Endothelial cell of umbilical vein (primary cell): Measurements from ENCODE around the gene BCO1. TPM values are rescaled to one million over a fixed set of nuclear protein-coding genes. Genes with fewer than 3 reads are reported as not detected.

ENCODE experiments used
- BruUV-seq: library from RNA; stranded (reverse); fragments of 400-500 nt; replicated peaks from 2 replicates; lab custom pipeline; 2021; lab: Mats Ljungman, UMichigan
- CTCF ChIA-PET: fragments of 300-600, 350-600 bp; sonication (Branson Sonifier 250); formaldehyde crosslinking; loops from one replicate; lab custom pipeline; 2021; ENCODE audit warnings: antibody characterized with exemption, inconsistent platforms; lab: Charles Lee
- POLR2A ChIA-PET: fragments of 300-600, 350-600 bp; sonication (Branson Sonifier 250); formaldehyde crosslinking; loops from one replicate; lab custom pipeline; 2021; ENCODE audit warnings: antibody characterized with exemption, inconsistent platforms; lab: Charles Lee
- DNase-seq: peaks from one replicate; pipeline ENCODE4 v3.0.0-alpha.2; 2011; ENCODE audit warnings: low read depth, low spot score
- FAIRE-seq: peaks from 2 replicates; lab custom pipeline; 2011; peaks lifted over from hg19 to GRCh38; lab: Jason Lieb, UNC
- H2AFZ ChIP-seq: 2 replicates; pipeline ENCODE4 v1.6.0; 2012; ENCODE audit warnings: low read depth, low read length, control low read depth, inconsistent platforms
- H3K27ac ChIP-seq: 2 replicates; pipeline ENCODE4 v1.5.1; 2011; ENCODE audit warnings: low read depth, mild to moderate bottlenecking, control low read depth, low read length, moderate library complexity; ENCODE audit not compliant: insufficient read depth
- H3K27me3 ChIP-seq, 2 experiments: 2 replicates each; pipeline versions ENCODE4 v1.6.0 to v1.6.1; 2011; ENCODE audit warnings: low read length in 2 of 2, mixed read lengths in 1 of 2; ENCODE audit not compliant: control insufficient read depth in 2 of 2, insufficient read depth in 2 of 2
- H3K36me3 ChIP-seq, 2 experiments: 2 replicates in 1 of 2; 3 replicates in 1 of 2; pipeline ENCODE4 v1.5.1; 2011; ENCODE audit warnings: low read length in 2 of 2, mild to moderate bottlenecking in 1 of 2, moderate library complexity in 1 of 2; ENCODE audit not compliant: control insufficient read depth in 2 of 2, insufficient read depth in 2 of 2; ENCODE audit errors: extremely low read depth in 1 of 2
- H3K4me1 ChIP-seq: 3 replicates; pipeline ENCODE4 v1.5.1; 2011; ENCODE audit warnings: mild to moderate bottlenecking, low read length; ENCODE audit not compliant: control insufficient read depth, insufficient read depth; ENCODE audit errors: extremely low read depth
- H3K4me2 ChIP-seq: 2 replicates; pipeline ENCODE4 v1.6.1; 2011; ENCODE audit warnings: low read length, control low read depth, mixed read lengths; ENCODE audit not compliant: insufficient read depth
- H3K4me3 ChIP-seq, 3 experiments: fragments of 200-600 bp in 1 of 3; sonication (generic), shearing (Covaris generic) in 1 of 3; replicated peaks in 1 of 3; 2 replicates each; pipeline ENCODE4 v1.5.1; 2011 to 2016; ENCODE audit warnings: control low read depth in 3 of 3, low read length in 3 of 3, mild to moderate bottlenecking in 2 of 3, inconsistent platforms in 1 of 3, low read depth in 1 of 3, moderate library complexity in 1 of 3; ENCODE audit not compliant: insufficient read depth in 1 of 3
- H3K79me2 ChIP-seq: 2 replicates; pipeline ENCODE4 v1.6.0; 2012; ENCODE audit warnings: low read length, inconsistent platforms; ENCODE audit not compliant: control insufficient read depth, insufficient read depth
- H3K9ac ChIP-seq: replicated peaks from 2 replicates; pipeline ENCODE3; 2011; ENCODE audit warnings: low read length, control low read depth; ENCODE audit not compliant: insufficient read depth; ENCODE audit errors: extremely low read depth
- H3K9me1 ChIP-seq: replicated peaks from 3 replicates; pipeline ENCODE4 v1.6.0; 2011; ENCODE audit warnings: mild to moderate bottlenecking, low read length; ENCODE audit not compliant: control insufficient read depth, insufficient read depth; ENCODE audit errors: extremely low read depth
- H3K9me3 ChIP-seq: replicated peaks from 2 replicates; pipeline ENCODE4 v1.5.1; 2012; ENCODE audit warnings: low read length, inconsistent platforms; ENCODE audit not compliant: control insufficient read depth, insufficient read depth
- H4K20me1 ChIP-seq: replicated peaks from 2 replicates; pipeline ENCODE3; 2011; ENCODE audit warnings: mild to moderate bottlenecking, low read length; ENCODE audit not compliant: control insufficient read depth, insufficient read depth; ENCODE audit errors: extremely low read depth
- EZH2 ChIP-seq: IDR thresholded peaks from 2 replicates; pipeline ENCODE4 v1.6.1; 2012; ENCODE audit warnings: borderline replicate concordance, low read depth, mild to moderate bottlenecking, moderate library complexity, low read length, inconsistent platforms; ENCODE audit not compliant: severe bottlenecking
- FOS ChIP-seq: IDR thresholded peaks from 2 replicates; pipeline ENCODE4 v1.6.1; 2011; ENCODE audit warnings: mild to moderate bottlenecking, low read length, moderate library complexity, borderline replicate concordance; ENCODE audit not compliant: insufficient read depth
- GATA2 ChIP-seq: IDR thresholded peaks from 2 replicates; pipeline ENCODE4 v1.7.0; 2011; ENCODE audit warnings: low read depth, mild to moderate bottlenecking, moderate library complexity, mixed read lengths, low read length; ENCODE audit not compliant: insufficient read length, insufficient read depth
- JUN ChIP-seq: IDR thresholded peaks from 2 replicates; pipeline ENCODE4 v1.6.1; 2011; ENCODE audit warnings: borderline replicate concordance, low read depth; ENCODE audit not compliant: insufficient read length, insufficient read depth
- MYC ChIP-seq: IDR thresholded peaks from one replicate; pipeline ENCODE4 v1.6.1; 2011; ENCODE audit warnings: mild to moderate bottlenecking, low read depth, low read length
- POLR2A ChIP-seq: IDR thresholded peaks from 2 replicates; pipeline ENCODE4 v1.6.1; 2012; ENCODE audit warnings: low read depth, mild to moderate bottlenecking, control low read depth, low read length
- POLR2AphosphoS5 ChIP-seq: IDR thresholded peaks from 2 replicates; pipeline ENCODE4 v1.6.1; 2012; ENCODE audit warnings: low read depth, mild to moderate bottlenecking, control low read depth, low read length, moderate library complexity; ENCODE audit not compliant: insufficient read depth
- dilution Hi-C: fragments of 300-500 bp; cut with MboI; formaldehyde crosslinking; loops from one replicate; pipeline ENCODE4 v1.15.0; 2019; ENCODE audit warnings: low sequenced_read_pairs; ENCODE audit not compliant: extremely low pct_ligation_motif_present
- intact Hi-C: fragments of 100-400 bp; cut with micrococcal nuclease; formaldehyde crosslinking; loops from one replicate; pipeline ENCODE4 v1.10.0; 2022
- polyA plus RNA-seq, 4 experiments: library from polyadenylated mRNA; depleted of rRNA in 3 of 4; stranded (reverse) in 3 of 4; unstranded in 1 of 4; fragments of >200 nt; gene quantifications; 2 replicates each; pipeline versions ENCODE4 v1.2.1 to v1.2.3, GENCODE V29; 2011 to 2012; ENCODE audit warnings: missing spikeins in 1 of 4
- total RNA-seq: library from RNA; stranded (reverse); gene quantifications from 2 replicates; pipeline ENCODE4 v1.2.3, GENCODE V29; 2021
- TF ChIP-seq, protein P1 (sequence below): IDR thresholded peaks from 2 replicates; pipeline ENCODE4 v1.6.1; 2011; ENCODE audit not compliant: insufficient read depth, insufficient read length
- TF ChIP-seq, protein P2 (sequence below), 2 donors: IDR thresholded peaks; 1 replicate in 1 of 2; 2 replicates in 1 of 2; pipeline ENCODE4 v1.5.1; 2011; ENCODE audit warnings: low read length in 2 of 2, mild to moderate bottlenecking in 2 of 2, moderate library complexity in 2 of 2, control low read depth in 1 of 2, inconsistent platforms in 1 of 2, low read depth in 1 of 2; ENCODE audit not compliant: insufficient read depth in 1 of 2; ENCODE audit errors: extremely low read depth in 1 of 2

The BCO1 gene
- total and polyA plus RNA-seq, 2 donors (not counting 3 experiments of a cell fraction or from before 2014, with no cell fraction given), result not detected

GRCh38 chr16:81219151-81219550 is 19.3 kb upstream of the BCO1 start:
- POLR2A ChIA-PET, result interaction anchor here (0.6 kb wide), 1 partner anchor 492 kb away, joined by 4 read pairs; no protein-coding TSS in a partner anchor
- no TSS peak for BruUV-seq

GRCh38 chr16:81220349-81220748 is 18.1 kb upstream of the BCO1 start:
- Histone ChIP-seq H3K9me1 (no peaks in the 10 kb centered on the region), H3K9ac (no peak overlapping the region), H3K9me3 (no peaks in the 10 kb centered on the region), H3K27me3 (peaks cover 0 to 3% of the 10 kb centered on the region in 2 experiments), H3K36me3 (no peaks in the 10 kb centered on the region), H3K4me3 (no peak overlapping the region), H3K4me1 (no peaks in the 10 kb centered on the region), H2AFZ (no peak overlapping the region), H4K20me1 (no peaks in the 10 kb centered on the region), H3K27ac (no peak overlapping the region), H3K4me2 (no peak overlapping the region), H3K79me2 (no peaks in the 10 kb centered on the region)
- dilution Hi-C loops, result no loop called here
- no peak for TF ChIP-seq MYC
- no peak for TF ChIP-seq POLR2A
- TF ChIP-seq JUN, result no peak
- no peak for TF ChIP-seq FOS
- TF ChIP-seq GATA2, result no peak
- TF ChIP-seq, protein P1, sequence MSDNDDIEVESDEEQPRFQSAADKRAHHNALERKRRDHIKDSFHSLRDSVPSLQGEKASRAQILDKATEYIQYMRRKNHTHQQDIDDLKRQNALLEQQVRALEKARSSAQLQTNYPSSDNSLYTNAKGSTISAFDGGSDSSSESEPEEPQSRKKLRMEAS, result no peak
- no peak for TF ChIP-seq POLR2AphosphoS5
- no peak for TF ChIP-seq EZH2
- TF ChIP-seq, protein P2, sequence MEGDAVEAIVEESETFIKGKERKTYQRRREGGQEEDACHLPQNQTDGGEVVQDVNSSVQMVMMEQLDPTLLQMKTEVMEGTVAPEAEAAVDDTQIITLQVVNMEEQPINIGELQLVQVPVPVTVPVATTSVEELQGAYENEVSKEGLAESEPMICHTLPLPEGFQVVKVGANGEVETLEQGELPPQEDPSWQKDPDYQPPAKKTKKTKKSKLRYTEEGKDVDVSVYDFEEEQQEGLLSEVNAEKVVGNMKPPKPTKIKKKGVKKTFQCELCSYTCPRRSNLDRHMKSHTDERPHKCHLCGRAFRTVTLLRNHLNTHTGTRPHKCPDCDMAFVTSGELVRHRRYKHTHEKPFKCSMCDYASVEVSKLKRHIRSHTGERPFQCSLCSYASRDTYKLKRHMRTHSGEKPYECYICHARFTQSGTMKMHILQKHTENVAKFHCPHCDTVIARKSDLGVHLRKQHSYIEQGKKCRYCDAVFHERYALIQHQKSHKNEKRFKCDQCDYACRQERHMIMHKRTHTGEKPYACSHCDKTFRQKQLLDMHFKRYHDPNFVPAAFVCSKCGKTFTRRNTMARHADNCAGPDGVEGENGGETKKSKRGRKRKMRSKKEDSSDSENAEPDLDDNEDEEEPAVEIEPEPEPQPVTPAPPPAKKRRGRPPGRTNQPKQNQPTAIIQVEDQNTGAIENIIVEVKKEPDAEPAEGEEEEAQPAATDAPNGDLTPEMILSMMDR (IDR thresholded peaks at IDR 0.05; ENCODE audit: extremely low read depth in 1 of 2, insufficient read depth in 1 of 2, low read depth in 1 of 2, low read length in 2 of 2), result no peak
- BruUV-seq, result no TSS peak
- intact Hi-C loops, result no loop called here
- ChIA-PET CTCF (interaction anchor here (3.0 kb wide), 1 partner anchor 15 kb away, joined by 9 read pairs; no protein-coding TSS in a partner anchor), POLR2A (no interaction called here)
- DNase-seq (no peak), FAIRE-seq (no peak)

More at GRCh38 chr16:81219151-81219550, 19.3 kb upstream of the BCO1 start:
- DNase-seq, result no peak
- Histone ChIP-seq H2AFZ (no peak overlapping the region), H3K9me3 (no peaks in the 10 kb centered on the region), H3K79me2 (no peaks in the 10 kb centered on the region), H3K36me3 (no peaks in the 10 kb centered on the region), H3K9me1 (no peaks in the 10 kb centered on the region), H4K20me1 (no peaks in the 10 kb centered on the region), H3K27ac (no peak overlapping the region), H3K4me1 (no peaks in the 10 kb centered on the region), H3K4me2 (no peak overlapping the region), H3K27me3 (peaks cover 0 to 2% of the 10 kb centered on the region in 2 experiments), H3K4me3 (no peak overlapping the region), H3K9ac (no peak overlapping the region)
- CTCF ChIA-PET, result interaction anchor here (3.2 kb wide), 1 partner anchor 14 kb away, joined by 24 read pairs; no protein-coding TSS in a partner anchor
- no peak for FAIRE-seq
- dilution Hi-C loops, result no loop called here
- TF ChIP-seq EZH2 (no peak), POLR2AphosphoS5 (no peak), JUN (no peak), FOS (no peak)
- intact Hi-C loops, result no loop called here
